Liver (tissue), 3 donors: ENCODE results near the gene TMEM116.

Experiments
- RAD21 ChIP-seq, 2 donors: IDR thresholded peaks; 2 replicates each; pipeline ENCODE4 v1.6.1; 2016; ENCODE audit warnings: antibody characterized with exemption in 2 of 2, mild to moderate bottlenecking in 2 of 2
- TF ChIP-seq, protein P1 (sequence below): fragments of 150-350 bp; IDR thresholded peaks from 2 replicates; pipeline ENCODE4 v1.5.1; 2017; ENCODE audit warnings: improper control_type of control experiment, low read depth, low read length; ENCODE audit not compliant: missing input control
- TF ChIP-seq, protein P2 (sequence below): IDR thresholded peaks from 2 replicates; pipeline ENCODE4 v1.6.1; 2016; ENCODE audit warnings: antibody characterized with exemption, mild to moderate bottlenecking
- donor health status: healthy.
- donor health status: healthy.

DNA sequence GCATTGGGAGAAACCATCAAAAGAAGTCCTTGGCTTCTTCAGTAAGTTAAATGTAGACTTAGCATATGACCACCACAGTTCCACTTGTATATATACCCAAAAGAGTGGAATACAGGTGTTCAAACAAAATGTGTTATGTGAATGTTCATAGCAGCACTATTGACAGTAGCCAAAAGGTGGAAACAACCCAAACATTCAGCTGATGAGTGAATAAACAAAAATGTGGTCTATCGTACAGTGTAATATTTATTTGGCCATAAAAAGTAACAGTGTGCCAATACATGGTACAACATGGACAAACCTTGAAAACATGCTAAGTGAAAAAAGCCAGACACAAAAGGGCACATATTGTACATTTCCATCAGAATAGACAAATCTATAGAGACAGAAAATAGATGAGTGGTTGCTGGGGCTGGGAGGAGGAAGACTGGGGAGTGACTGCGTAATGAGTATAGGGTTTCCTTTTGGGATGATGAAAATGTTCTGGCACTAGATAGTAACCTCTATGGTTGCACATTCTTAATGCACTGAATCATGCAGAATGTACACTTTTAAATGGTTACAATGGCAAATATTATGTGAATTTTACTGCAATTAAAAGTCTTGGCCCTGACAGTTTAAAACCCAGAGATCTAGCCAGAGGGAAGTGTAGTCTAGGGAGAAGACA lies 5.7 kb upstream of the TMEM116 start:
- TF ChIP-seq, protein P1, sequence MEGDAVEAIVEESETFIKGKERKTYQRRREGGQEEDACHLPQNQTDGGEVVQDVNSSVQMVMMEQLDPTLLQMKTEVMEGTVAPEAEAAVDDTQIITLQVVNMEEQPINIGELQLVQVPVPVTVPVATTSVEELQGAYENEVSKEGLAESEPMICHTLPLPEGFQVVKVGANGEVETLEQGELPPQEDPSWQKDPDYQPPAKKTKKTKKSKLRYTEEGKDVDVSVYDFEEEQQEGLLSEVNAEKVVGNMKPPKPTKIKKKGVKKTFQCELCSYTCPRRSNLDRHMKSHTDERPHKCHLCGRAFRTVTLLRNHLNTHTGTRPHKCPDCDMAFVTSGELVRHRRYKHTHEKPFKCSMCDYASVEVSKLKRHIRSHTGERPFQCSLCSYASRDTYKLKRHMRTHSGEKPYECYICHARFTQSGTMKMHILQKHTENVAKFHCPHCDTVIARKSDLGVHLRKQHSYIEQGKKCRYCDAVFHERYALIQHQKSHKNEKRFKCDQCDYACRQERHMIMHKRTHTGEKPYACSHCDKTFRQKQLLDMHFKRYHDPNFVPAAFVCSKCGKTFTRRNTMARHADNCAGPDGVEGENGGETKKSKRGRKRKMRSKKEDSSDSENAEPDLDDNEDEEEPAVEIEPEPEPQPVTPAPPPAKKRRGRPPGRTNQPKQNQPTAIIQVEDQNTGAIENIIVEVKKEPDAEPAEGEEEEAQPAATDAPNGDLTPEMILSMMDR = no peak
- TF ChIP-seq, protein P2, sequence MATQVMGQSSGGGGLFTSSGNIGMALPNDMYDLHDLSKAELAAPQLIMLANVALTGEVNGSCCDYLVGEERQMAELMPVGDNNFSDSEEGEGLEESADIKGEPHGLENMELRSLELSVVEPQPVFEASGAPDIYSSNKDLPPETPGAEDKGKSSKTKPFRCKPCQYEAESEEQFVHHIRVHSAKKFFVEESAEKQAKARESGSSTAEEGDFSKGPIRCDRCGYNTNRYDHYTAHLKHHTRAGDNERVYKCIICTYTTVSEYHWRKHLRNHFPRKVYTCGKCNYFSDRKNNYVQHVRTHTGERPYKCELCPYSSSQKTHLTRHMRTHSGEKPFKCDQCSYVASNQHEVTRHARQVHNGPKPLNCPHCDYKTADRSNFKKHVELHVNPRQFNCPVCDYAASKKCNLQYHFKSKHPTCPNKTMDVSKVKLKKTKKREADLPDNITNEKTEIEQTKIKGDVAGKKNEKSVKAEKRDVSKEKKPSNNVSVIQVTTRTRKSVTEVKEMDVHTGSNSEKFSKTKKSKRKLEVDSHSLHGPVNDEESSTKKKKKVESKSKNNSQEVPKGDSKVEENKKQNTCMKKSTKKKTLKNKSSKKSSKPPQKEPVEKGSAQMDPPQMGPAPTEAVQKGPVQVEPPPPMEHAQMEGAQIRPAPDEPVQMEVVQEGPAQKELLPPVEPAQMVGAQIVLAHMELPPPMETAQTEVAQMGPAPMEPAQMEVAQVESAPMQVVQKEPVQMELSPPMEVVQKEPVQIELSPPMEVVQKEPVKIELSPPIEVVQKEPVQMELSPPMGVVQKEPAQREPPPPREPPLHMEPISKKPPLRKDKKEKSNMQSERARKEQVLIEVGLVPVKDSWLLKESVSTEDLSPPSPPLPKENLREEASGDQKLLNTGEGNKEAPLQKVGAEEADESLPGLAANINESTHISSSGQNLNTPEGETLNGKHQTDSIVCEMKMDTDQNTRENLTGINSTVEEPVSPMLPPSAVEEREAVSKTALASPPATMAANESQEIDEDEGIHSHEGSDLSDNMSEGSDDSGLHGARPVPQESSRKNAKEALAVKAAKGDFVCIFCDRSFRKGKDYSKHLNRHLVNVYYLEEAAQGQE = no peak
- no peak for TF ChIP-seq RAD21 (IDR thresholded peaks at IDR 0.05)
